SU-DHL-6 (cell line): ENCODE results near the gene CAB39.

ENCODE experiments used
- CTCF ChIP-seq: fragments of 200-600 bp; sonication (generic); IDR thresholded peaks from one replicate; pipeline ENCODE4 v1.5.1; 2017; ENCODE audit warnings: antibody characterized with exemption, mild to moderate bottlenecking, low read length, moderate library complexity; ENCODE audit not compliant: insufficient read depth, poor library complexity, severe bottlenecking
- EZH2phosphoT487 ChIP-seq: fragments of 200-600 bp; sonication (generic), shearing (Covaris generic); conservative IDR thresholded peaks from 2 replicates; pipeline ENCODE4 v1.6.1; 2018; ENCODE audit warnings: mild to moderate bottlenecking, antibody characterized with exemption, low read length, moderate library complexity, mixed read lengths

- no peak for TF ChIP-seq CTCF
- TF ChIP-seq EZH2phosphoT487, result no peak
Observed at GRCh38 chr2:230830428-230830827, 117.8 kb downstream of the CAB39 start.
